Lower lobe of right lung (tissue), 2 donors: ENCODE results near the gene ISLR. TPM values are rescaled to one million over a fixed set of nuclear protein-coding genes. Genes with fewer than 3 reads are reported as not detected.

Experiments
- ATAC-seq, 2 donors: fragments of 200-7000 bp; cut with Tn5 transposase; one replicate each; pipeline ENCODE4 v1.9.1; 2020 to 2022; ENCODE audit warnings: mild to moderate bottlenecking in 2 of 2, moderate library complexity in 2 of 2
- DNase-seq: peaks from one replicate; pipeline ENCODE4 v3.0.0-alpha.2; 2020
- H3K27ac ChIP-seq: fragments of 200-600 bp; one replicate; pipeline ENCODE4 v1.8.0; 2022
- H3K27me3 ChIP-seq: fragments of 200-600 bp; one replicate; pipeline ENCODE4 v1.8.0; 2022; ENCODE audit warnings: low read depth
- H3K36me3 ChIP-seq: fragments of 200-600 bp; one replicate; pipeline ENCODE4 v1.8.0; 2022; ENCODE audit warnings: mild to moderate bottlenecking
- H3K4me1 ChIP-seq: fragments of 200-600 bp; one replicate; pipeline ENCODE4 v1.8.0; 2022
- H3K4me3 ChIP-seq: fragments of 200-600 bp; one replicate; pipeline ENCODE4 v1.8.0; 2022; ENCODE audit warnings: mild to moderate bottlenecking
- H3K9me3 ChIP-seq: fragments of 200-600 bp; one replicate; pipeline ENCODE4 v1.8.0; 2022
- intact Hi-C: fragments of 100-400 bp; cut with DNase I; formaldehyde crosslinking; loops from one replicate; pipeline ENCODE4 v1.11.0; 2022
- total RNA-seq: library from RNA; stranded (reverse); fragmentation: NEBNext Ultra II Directional; extraction: Animal tissue kit (Norgen Biotek cat#: 25700); gene quantifications from one replicate; pipeline ENCODE4 v1.2.1, GENCODE V29; 2021
- TF ChIP-seq, protein P1 (sequence below): fragments of 200-600 bp; IDR thresholded peaks from one replicate; pipeline ENCODE4 v1.8.0; 2022; ENCODE audit warnings: antibody characterized with exemption, mild to moderate bottlenecking
- donor health status: DM: no; HTN: yes; CAD: no; lungs with severe emphysema.

The ISLR gene
- total RNA-seq, 1 donor from 2014 or later, result 24.0 TPM

DNA sequence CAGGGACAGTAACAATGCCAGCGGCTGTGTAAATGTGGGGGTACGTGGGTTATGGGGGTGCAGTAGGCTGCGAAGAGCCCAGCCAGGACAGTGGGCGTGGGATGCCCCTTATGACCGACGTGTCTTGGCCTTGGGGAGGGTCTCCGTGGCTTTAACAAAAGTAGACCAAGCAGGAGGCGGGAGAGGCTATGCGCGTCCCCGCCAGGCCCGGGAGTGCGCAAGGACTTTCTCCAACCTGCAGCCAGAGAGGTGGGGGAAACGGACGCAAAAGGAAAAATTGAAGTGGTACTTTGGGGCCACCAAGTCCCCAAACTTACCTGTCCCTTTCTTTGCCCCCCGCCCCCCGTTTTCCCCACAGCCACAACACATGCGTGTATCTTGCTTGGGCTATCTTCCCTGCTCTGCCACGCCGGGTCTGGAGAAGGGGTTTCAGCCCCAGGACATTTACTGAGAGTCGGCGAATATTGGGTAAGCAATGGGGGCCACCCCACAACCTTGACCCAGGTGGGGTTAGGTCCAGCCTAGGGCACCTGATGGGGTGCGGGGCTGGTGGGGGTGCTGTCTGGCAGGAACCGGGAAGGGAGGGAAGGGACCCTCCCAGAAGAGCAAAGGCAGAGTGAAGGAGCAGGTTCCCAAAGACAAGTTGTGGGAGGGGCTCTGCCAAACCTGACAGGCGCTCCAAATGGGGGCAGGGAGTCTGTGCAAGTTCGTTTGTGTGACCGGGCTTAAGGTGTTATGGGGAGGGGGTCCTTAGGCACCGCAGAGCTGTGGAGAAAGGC lies 42.5 kb upstream of the ISLR start:
- H3K4me3 ChIP-seq, result no peak overlapping the region
- no peaks in the 10 kb centered on the region for H3K9me3 ChIP-seq
- no peak for ATAC-seq
- no peaks in the 10 kb centered on the region for H3K36me3 ChIP-seq
- no peak for DNase-seq
- peaks cover 41% of the 10 kb centered on the region for H3K4me1 ChIP-seq
- H3K27ac ChIP-seq, result no peak overlapping the region
- H3K27me3 ChIP-seq, result peaks cover 88% of the 10 kb centered on the region
- intact Hi-C loops, result no loop called here
- TF ChIP-seq, protein P1, sequence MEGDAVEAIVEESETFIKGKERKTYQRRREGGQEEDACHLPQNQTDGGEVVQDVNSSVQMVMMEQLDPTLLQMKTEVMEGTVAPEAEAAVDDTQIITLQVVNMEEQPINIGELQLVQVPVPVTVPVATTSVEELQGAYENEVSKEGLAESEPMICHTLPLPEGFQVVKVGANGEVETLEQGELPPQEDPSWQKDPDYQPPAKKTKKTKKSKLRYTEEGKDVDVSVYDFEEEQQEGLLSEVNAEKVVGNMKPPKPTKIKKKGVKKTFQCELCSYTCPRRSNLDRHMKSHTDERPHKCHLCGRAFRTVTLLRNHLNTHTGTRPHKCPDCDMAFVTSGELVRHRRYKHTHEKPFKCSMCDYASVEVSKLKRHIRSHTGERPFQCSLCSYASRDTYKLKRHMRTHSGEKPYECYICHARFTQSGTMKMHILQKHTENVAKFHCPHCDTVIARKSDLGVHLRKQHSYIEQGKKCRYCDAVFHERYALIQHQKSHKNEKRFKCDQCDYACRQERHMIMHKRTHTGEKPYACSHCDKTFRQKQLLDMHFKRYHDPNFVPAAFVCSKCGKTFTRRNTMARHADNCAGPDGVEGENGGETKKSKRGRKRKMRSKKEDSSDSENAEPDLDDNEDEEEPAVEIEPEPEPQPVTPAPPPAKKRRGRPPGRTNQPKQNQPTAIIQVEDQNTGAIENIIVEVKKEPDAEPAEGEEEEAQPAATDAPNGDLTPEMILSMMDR, result no peak

DNA sequence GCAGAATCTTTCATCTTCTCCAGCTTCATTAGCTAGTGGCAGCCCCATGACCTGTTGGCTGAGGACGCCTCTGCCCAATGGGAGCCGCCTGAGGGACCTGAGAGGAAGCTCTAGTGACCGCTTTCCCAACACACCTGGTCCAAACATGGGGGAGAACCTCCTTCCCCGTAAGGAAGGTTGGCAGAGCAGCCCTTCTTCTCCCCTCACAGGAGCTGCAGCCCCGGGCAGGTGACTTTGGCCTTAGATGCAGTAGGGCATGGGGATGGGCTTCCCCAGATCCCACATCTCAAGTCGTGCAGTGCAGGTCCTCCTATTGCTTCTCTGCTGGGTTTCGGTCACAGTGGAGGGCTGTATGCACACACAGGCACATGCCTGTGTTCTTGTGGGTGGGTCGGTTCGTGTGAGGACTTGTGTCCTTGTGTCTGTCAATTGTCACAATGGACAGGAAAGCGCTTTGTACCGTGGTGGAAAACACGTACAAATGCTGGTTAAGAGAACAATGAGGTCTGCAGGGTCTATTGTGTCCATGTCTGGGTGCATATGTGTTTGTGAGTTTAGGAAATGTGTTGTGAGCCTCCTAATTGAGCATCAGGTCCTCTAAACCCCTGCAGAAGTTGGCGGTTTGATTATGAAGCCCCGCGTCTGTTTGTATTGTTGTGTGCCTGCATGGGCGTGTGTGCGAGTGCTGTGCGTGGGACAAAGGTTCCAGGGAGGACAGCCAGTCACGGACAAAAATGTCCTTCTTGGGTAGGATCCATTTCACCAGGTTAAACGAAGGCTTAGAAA lies 41.7 kb upstream of the ISLR start:
- H3K9me3 ChIP-seq, result no peaks in the 10 kb centered on the region
- peaks cover 94% of the 10 kb centered on the region for H3K27me3 ChIP-seq
- H3K4me3 ChIP-seq, result no peak overlapping the region
- no peak overlapping the region for H3K27ac ChIP-seq
- ATAC-seq (no peak), DNase-seq (no peak)
- TF ChIP-seq, protein P1, result no peak
- no peaks in the 10 kb centered on the region for H3K36me3 ChIP-seq
- H3K4me1 ChIP-seq, result peaks cover 46% of the 10 kb centered on the region
- intact Hi-C loops, result no loop called here

DNA sequence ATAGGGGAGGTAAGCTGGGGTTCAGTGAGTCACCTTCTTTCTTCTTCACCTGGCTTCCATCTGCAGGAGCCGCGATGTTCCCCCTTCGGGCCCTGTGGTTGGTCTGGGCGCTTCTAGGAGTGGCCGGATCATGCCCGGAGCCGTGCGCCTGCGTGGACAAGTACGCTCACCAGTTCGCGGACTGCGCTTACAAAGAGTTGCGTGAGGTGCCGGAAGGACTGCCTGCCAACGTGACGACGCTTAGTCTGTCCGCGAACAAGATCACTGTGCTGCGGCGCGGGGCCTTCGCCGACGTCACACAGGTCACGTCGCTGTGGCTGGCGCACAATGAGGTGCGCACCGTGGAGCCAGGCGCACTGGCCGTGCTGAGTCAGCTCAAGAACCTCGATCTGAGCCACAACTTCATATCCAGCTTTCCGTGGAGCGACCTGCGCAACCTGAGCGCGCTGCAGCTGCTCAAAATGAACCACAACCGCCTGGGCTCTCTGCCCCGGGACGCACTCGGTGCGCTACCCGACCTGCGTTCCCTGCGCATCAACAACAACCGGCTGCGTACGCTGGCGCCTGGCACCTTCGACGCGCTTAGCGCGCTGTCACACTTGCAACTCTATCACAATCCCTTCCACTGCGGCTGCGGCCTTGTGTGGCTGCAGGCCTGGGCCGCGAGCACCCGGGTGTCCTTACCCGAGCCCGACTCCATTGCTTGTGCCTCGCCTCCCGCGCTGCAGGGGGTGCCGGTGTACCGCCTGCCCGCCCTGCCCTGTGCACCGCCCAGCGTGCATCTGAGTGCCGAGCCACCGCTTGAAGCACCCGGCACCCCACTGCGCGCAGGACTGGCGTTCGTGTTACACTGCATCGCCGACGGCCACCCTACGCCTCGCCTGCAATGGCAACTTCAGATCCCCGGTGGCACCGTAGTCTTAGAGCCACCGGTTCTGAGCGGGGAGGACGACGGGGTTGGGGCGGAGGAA lies 40.5 kb upstream of the ISLR start:
- H3K27me3 ChIP-seq, result peaks cover 96% of the 10 kb centered on the region
- H3K36me3 ChIP-seq, result no peaks in the 10 kb centered on the region
- intact Hi-C loops, result no loop called here
- H3K27ac ChIP-seq, result no peak overlapping the region
- peaks cover 45% of the 10 kb centered on the region for H3K4me1 ChIP-seq
- TF ChIP-seq, protein P1, result no peak
- H3K4me3 ChIP-seq, result no peak overlapping the region
- DNase-seq, result no peak
- ATAC-seq, result no peak
- H3K9me3 ChIP-seq, result no peaks in the 10 kb centered on the region

DNA sequence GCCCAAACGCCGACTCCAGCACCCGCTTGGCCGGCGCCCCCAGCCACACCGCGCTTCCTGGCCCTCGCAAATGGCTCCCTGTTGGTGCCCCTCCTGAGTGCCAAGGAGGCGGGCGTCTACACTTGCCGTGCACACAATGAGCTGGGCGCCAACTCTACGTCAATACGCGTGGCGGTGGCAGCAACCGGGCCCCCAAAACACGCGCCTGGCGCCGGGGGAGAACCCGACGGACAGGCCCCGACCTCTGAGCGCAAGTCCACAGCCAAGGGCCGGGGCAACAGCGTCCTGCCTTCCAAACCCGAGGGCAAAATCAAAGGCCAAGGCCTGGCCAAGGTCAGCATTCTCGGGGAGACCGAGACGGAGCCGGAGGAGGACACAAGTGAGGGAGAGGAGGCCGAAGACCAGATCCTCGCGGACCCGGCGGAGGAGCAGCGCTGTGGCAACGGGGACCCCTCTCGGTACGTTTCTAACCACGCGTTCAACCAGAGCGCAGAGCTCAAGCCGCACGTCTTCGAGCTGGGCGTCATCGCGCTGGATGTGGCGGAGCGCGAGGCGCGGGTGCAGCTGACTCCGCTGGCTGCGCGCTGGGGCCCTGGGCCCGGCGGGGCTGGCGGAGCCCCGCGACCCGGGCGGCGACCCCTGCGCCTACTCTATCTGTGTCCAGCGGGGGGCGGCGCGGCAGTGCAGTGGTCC lies 39.7 kb upstream of the ISLR start:
- Histone ChIP-seq H3K4me1 (peaks cover 36% of the 10 kb centered on the region), H3K9me3 (no peaks in the 10 kb centered on the region), H3K4me3 (no peak overlapping the region), H3K27ac (no peak overlapping the region), H3K27me3 (peaks cover 95% of the 10 kb centered on the region), H3K36me3 (no peaks in the 10 kb centered on the region)
- TF ChIP-seq, protein P1, result no peak
- no peak for ATAC-seq
- no peak for DNase-seq
- intact Hi-C loops, result no loop called here
